DOHH2 (cell line): ENCODE data around the gene PYGM.

Source experiments
- EZH2phosphoT487 ChIP-seq: fragments of 200-600 bp; sonication (generic); IDR thresholded peaks from 2 replicates; pipeline ENCODE4 v1.6.1; 2017; ENCODE audit warnings: borderline replicate concordance, mild to moderate bottlenecking, antibody characterized with exemption, low read length, moderate library complexity, mixed read lengths
- TF ChIP-seq, protein P1 (sequence below): fragments of 200-600 bp; sonication (generic); IDR thresholded peaks from one replicate; pipeline ENCODE4 v1.5.1; 2014; ENCODE audit warnings: antibody characterized with exemption, mild to moderate bottlenecking, low read depth, low read length; ENCODE audit not compliant: poor library complexity, severe bottlenecking

DNA sequence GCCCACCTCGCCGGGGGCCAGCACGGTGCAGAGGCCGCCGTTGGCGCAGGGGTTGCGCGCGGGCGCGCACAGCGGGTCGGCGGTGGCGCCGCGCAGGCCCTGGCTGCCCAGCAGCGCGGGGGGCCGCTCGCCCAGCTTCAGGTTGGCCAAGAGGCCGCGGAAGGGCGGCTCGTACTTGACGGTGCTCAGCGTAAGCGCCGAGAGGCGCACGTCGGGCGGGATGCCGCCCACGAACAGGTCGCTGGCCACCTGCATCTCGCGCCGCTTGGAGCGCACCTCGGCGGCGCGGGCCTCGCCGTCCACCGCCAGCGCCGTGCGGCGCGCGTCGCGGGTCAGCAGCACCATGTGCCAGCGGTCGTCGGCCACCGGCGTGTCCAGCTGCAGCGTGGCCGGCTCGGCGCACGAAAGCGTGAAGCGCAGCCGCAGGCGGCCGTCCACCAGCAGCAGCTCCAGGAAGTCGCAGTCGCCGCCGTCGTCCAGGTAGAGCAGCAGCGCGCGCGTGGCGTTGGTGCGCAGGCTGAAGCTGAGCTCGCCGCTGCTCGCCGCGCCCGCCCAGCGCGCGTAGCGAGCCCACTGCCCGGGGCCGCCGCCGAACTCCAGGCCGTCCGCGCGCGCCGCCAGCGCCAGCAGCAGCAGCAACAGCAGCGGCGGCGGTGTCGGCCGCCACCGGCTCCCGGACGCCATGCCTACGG, 46.6 kb downstream of the PYGM start:
- TF ChIP-seq, protein P1, sequence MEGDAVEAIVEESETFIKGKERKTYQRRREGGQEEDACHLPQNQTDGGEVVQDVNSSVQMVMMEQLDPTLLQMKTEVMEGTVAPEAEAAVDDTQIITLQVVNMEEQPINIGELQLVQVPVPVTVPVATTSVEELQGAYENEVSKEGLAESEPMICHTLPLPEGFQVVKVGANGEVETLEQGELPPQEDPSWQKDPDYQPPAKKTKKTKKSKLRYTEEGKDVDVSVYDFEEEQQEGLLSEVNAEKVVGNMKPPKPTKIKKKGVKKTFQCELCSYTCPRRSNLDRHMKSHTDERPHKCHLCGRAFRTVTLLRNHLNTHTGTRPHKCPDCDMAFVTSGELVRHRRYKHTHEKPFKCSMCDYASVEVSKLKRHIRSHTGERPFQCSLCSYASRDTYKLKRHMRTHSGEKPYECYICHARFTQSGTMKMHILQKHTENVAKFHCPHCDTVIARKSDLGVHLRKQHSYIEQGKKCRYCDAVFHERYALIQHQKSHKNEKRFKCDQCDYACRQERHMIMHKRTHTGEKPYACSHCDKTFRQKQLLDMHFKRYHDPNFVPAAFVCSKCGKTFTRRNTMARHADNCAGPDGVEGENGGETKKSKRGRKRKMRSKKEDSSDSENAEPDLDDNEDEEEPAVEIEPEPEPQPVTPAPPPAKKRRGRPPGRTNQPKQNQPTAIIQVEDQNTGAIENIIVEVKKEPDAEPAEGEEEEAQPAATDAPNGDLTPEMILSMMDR, result no peak
- no peak for TF ChIP-seq EZH2phosphoT487
